K562 (cell line): Measurements from ENCODE around the gene OSBPL10. TPM values are rescaled to one million over a fixed set of nuclear protein-coding genes. Genes with fewer than 3 reads are reported as not detected.

ENCODE experiments used
- ATAC-seq: fragments of 200-7000 bp; cut with Tn5 transposase; 3 replicates; pipeline ENCODE4 v1.9.1; 2020; ENCODE audit warnings: moderate library complexity
- BruUV-seq: library from RNA; stranded (reverse); fragments of 400-500 nt; replicated peaks from 2 replicates; lab custom pipeline; 2021; lab: Mats Ljungman, UMichigan
- CTCF ChIA-PET: fragments of 300-600 bp; formaldehyde crosslinking; extraction: SDS; loops from one replicate; lab custom pipeline; 2021; ENCODE audit warnings: low intra/inter-chr PET ratio; lab: Yijun Ruan, JAX
- POLR2A ChIA-PET: fragments of 300-600, 350-650 bp; sonication (Branson Sonifier 250); formaldehyde crosslinking; extraction: SDS; loops from one replicate; lab custom pipeline; 2021; ENCODE audit warnings: antibody characterized with exemption, inconsistent platforms; lab: Yijun Ruan, JAX
- DNase-seq, 4 experiments: peaks; one replicate each; pipeline versions ENCODE4 v3.0.0 to v3.0.0-alpha.2; 2011 to 2018; ENCODE audit warnings: low spot score in 3 of 4, mixed read lengths in 3 of 4; ENCODE audit errors: extremely low read depth in 1 of 4
- FAIRE-seq: peaks from 2 replicates; lab custom pipeline; 2011; peaks lifted over from hg19 to GRCh38; lab: Jason Lieb, UNC
- H2AFZ ChIP-seq: 2 replicates; pipeline ENCODE4 v1.6.0; 2011; ENCODE audit warnings: low read depth, low read length, control low read depth, inconsistent platforms
- H3K27ac ChIP-seq: fragments of 200-600 bp; 3 replicates; pipeline ENCODE4 v1.8.0; 2011; ENCODE audit warnings: low read depth, mild to moderate bottlenecking, control low read depth, inconsistent platforms, low read length, moderate library complexity, mixed read lengths; ENCODE audit errors: extremely low read depth
- H3K27me3 ChIP-seq, 2 experiments: fragments of 300-600 bp in 1 of 2; 2 replicates in 1 of 2; 3 replicates in 1 of 2; pipeline versions ENCODE4 v1.6.0 to v1.8.0; 2011; ENCODE audit warnings: inconsistent platforms in 2 of 2, low read length in 2 of 2, mild to moderate bottlenecking in 1 of 2, mixed read lengths in 1 of 2, moderate library complexity in 1 of 2; ENCODE audit not compliant: control insufficient read depth in 2 of 2, insufficient read depth in 2 of 2
- H3K36me3 ChIP-seq: fragments of 300-600 bp; 3 replicates; pipeline ENCODE4 v1.8.0; 2011; ENCODE audit warnings: mild to moderate bottlenecking, low read length, inconsistent platforms; ENCODE audit not compliant: control insufficient read depth, insufficient read depth
- H3K4me1 ChIP-seq, 2 experiments: fragments of 200-600 bp in 1 of 2; replicated peaks in 1 of 2; 2 replicates in 1 of 2; 3 replicates in 1 of 2; pipeline versions ENCODE4 v1.5.1 to v1.8.0; 2011; ENCODE audit warnings: inconsistent platforms in 2 of 2, low read length in 2 of 2, mild to moderate bottlenecking in 1 of 2, mixed read lengths in 1 of 2, moderate library complexity in 1 of 2; ENCODE audit not compliant: control insufficient read depth in 2 of 2, insufficient read depth in 2 of 2
- H3K4me2 ChIP-seq: 2 replicates; pipeline ENCODE4 v1.6.1; 2011; ENCODE audit warnings: low read length, control low read depth, inconsistent platforms, mixed read lengths; ENCODE audit not compliant: insufficient read depth
- H3K4me3 ChIP-seq: fragments of 200-600 bp; sonication (generic), shearing (Covaris generic); 2 replicates; pipeline ENCODE4 v1.5.1; 2016; ENCODE audit warnings: control low read depth, inconsistent platforms
- H3K79me2 ChIP-seq: fragments of 200-600 bp; 3 replicates; pipeline ENCODE4 v1.8.0; 2011; ENCODE audit warnings: low read length, inconsistent platforms; ENCODE audit not compliant: control insufficient read depth, insufficient read depth
- H3K9ac ChIP-seq, 2 experiments: 2 replicates each; pipeline versions ENCODE4 v1.6.0 to v1.6.1; 2011; ENCODE audit warnings: low read depth in 2 of 2, low read length in 2 of 2, control low read depth in 1 of 2, inconsistent platforms in 1 of 2, mild to moderate bottlenecking in 1 of 2, mixed read lengths in 1 of 2; ENCODE audit not compliant: insufficient read depth in 1 of 2
- H3K9me1 ChIP-seq: one replicate; pipeline ENCODE4 v1.6.0; 2011; ENCODE audit warnings: inconsistent platforms, mild to moderate bottlenecking, low read length, moderate library complexity; ENCODE audit not compliant: control insufficient read depth, insufficient read depth
- H3K9me3 ChIP-seq: replicated peaks from 2 replicates; pipeline ENCODE4 v1.5.1; 2011; ENCODE audit warnings: low read depth, low read length, inconsistent platforms; ENCODE audit not compliant: control insufficient read depth, insufficient read depth
- H4K20me1 ChIP-seq: replicated peaks from 2 replicates; pipeline ENCODE4 v1.6.1; 2011; ENCODE audit warnings: low read length, inconsistent platforms, mixed read lengths; ENCODE audit not compliant: control insufficient read depth, insufficient read depth
- CBX3 ChIP-seq, 2 experiments: IDR thresholded peaks; 1 replicate in 1 of 2; 2 replicates in 1 of 2; pipeline ENCODE4 v1.6.1; 2012; ENCODE audit warnings: inconsistent platforms in 2 of 2, low read length in 2 of 2, borderline replicate concordance in 1 of 2, control low read depth in 1 of 2
- NEUROD1 ChIP-seq: fragments of 150-350 bp; IDR thresholded peaks from 2 replicates; pipeline ENCODE4 v1.6.1; 2014; ENCODE audit warnings: borderline replicate concordance, low read length, low read depth; ENCODE audit not compliant: partially characterized antibody
- TRIM24 ChIP-seq, 2 experiments: fragments of 450-650 bp; IDR thresholded peaks; 2 replicates each; pipeline ENCODE4 v1.6.1; 2016
- WGBS: fragments of 100-300 bp; shearing (Covaris generic); methylation state at CpG from one replicate; pipeline ENCODE4 v1.1.6; 2016; ENCODE audit warnings: low coverage, mixed read lengths; ENCODE audit not compliant: insufficient coverage; ENCODE audit errors: missing lambda C conversion rate; 5-methylcytosine and 5-hydroxymethylcytosine counted together
- in situ Hi-C: fragments of 300-500 bp; cut with MboI; formaldehyde crosslinking; loops from 4 replicates; pipeline ENCODE4 v1.15.0; 2018; ENCODE audit warnings: inconsistent platforms, mixed read lengths
- intact Hi-C: fragments of 100-400 bp; cut with micrococcal nuclease; formaldehyde crosslinking; loops from 2 replicates; pipeline ENCODE4 v1.14.2; 2022
- polyA plus RNA-seq, 8 experiments: library from polyadenylated mRNA; depleted of rRNA in 4 of 8; stranded (reverse) in 5 of 8; unstranded in 3 of 8; fragments of >200 nt; fragmentation: Nextera tagmentation in 2 of 8; fragmentation: Illumina TruSeq in 1 of 8; extraction: Ambion mirVana in 2 of 8; extraction: Trizol in 1 of 8; gene quantifications; 2 replicates each; pipeline versions ENCODE4 v1.2.1 to v1.2.3, GENCODE V29; 2011 to 2014; ENCODE audit warnings: inconsistent platforms in 1 of 8, missing spikeins in 1 of 8
- total RNA-seq, 7 experiments: library from RNA; depleted of rRNA in 6 of 7; stranded (reverse); fragments of >200 nt in 6 of 7; fragmentation: Illumina TruSeq in 2 of 7; extraction: Trizol in 2 of 7; gene quantifications; 2 replicates each; pipeline versions ENCODE4 v1.2.1 to v1.2.3, GENCODE V29; 2011 to 2021; ENCODE audit warnings: low replicate concordance in 1 of 7
- TF ChIP-seq, protein P1 (sequence below), 2 experiments: fragments of 450-650 bp in 1 of 2; sonication (generic) in 1 of 2; formaldehyde crosslinking; conservative IDR thresholded peaks; 2 replicates each; pipeline versions ENCODE4 v1.4.0 to v1.8.1; 2020 to 2022; ENCODE audit warnings: mild to moderate bottlenecking in 1 of 2, missing genetic modification reagents in 1 of 2

Gene OSBPL10
- total and polyA plus RNA-seq, 9 of the 15 experiments (the other 6 are each of a cell fraction or from before 2014, with no cell fraction given): 0.03 to 0.19 (median 0.14) TPM; not detected in 2

DNA sequence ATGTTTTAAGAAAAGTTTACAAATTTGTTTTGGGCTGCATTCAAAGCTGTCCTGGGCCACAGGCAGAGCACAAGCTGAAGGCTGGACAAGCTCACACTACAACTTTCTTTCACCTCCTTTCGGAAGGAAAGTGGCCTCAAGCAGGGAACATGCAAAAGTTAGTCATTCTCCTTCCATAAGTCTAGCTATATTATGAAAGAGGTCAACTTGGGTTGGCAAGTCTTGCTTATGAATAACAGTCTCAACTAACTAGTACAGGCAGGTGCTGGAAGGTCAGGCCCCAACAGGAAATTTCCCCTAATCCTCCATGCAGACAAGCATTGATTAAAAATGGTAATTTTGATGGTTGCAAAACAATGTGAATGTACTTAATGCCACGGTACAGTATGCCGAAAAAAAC lies 69.4 kb downstream of the OSBPL10 start (continued):
- TF ChIP-seq, protein P1, sequence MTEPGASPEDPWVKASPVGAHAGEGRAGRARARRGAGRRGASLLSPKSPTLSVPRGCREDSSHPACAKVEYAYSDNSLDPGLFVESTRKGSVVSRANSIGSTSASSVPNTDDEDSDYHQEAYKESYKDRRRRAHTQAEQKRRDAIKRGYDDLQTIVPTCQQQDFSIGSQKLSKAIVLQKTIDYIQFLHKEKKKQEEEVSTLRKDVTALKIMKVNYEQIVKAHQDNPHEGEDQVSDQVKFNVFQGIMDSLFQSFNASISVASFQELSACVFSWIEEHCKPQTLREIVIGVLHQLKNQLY (CRISPR knock-in tag; conservative IDR thresholded peaks at IDR 0.05): no peak
- no peak for TF ChIP-seq CBX3 (IDR thresholded peaks at IDR 0.05; ENCODE audit: borderline replicate concordance in 1 of 2, low read length in 2 of 2)

DNA sequence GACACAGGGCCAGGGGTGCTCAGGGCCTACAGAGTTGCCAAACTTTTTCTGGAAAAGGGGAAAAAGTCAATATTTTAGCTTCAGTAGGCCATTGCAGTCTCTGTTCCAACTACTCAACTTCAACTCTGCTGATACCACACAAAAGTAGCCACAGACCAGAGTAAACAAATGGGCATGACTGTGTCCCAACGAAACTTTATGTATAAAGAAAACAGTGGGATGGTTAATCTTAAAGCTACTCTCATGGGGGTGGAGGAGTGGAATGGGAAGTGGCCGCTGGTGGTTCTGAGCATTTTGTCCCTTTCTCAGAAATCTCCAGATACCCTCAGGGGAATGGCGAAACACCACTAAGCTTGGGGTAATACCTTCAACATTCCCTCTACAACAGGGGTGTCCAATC lies 69.9 kb downstream of the OSBPL10 start:
- TF ChIP-seq TRIM24 (IDR thresholded peaks at IDR 0.05) (no peak), NEUROD1 (no peak)
- Histone ChIP-seq H3K27me3 (peaks cover 0 to 12% of the 10 kb centered on the region in 2 experiments; a peak in 2 of 5 replicates), H2AFZ (no peak overlapping the region), H3K9me1 (no peaks in the 10 kb centered on the region), H3K27ac (no peak overlapping the region), H3K4me3 (no peak overlapping the region), H3K9ac (no peak overlapping the region), H3K36me3 (no peaks in the 10 kb centered on the region), H3K9me3 (no peaks in the 10 kb centered on the region), H3K4me1 (no peaks in the 10 kb centered on the region), H4K20me1 (no peaks in the 10 kb centered on the region), H3K79me2 (no peaks in the 10 kb centered on the region), H3K4me2 (no peak overlapping the region)
- no TSS peak for BruUV-seq
- WGBS: 0% methylated on average over 3 of the region's 3 CpGs
- DNase-seq: no peak
- FAIRE-seq: no peak
- ChIA-PET CTCF (interaction anchor here (0.7 kb wide), 1 partner anchor 1970 kb away, joined by 6 read pairs; no protein-coding TSS in a partner anchor), POLR2A (no interaction called here)
- no peak for ATAC-seq
- intact Hi-C loops: no loop called here
- in situ Hi-C loops: no loop called here
